SH-SY5Y (cell line): Measurements from ENCODE around the gene RAD23B.

Source experiments
- GATA2 ChIP-seq: IDR thresholded peaks from 2 replicates; pipeline ENCODE4 v1.6.1; 2011; ENCODE audit warnings: mild to moderate bottlenecking, low read depth, low read length
- GATA3 ChIP-seq: IDR thresholded peaks from 2 replicates; pipeline ENCODE4 v1.6.1; 2011; ENCODE audit warnings: low read depth, mild to moderate bottlenecking, low read length, moderate library complexity

DNA sequence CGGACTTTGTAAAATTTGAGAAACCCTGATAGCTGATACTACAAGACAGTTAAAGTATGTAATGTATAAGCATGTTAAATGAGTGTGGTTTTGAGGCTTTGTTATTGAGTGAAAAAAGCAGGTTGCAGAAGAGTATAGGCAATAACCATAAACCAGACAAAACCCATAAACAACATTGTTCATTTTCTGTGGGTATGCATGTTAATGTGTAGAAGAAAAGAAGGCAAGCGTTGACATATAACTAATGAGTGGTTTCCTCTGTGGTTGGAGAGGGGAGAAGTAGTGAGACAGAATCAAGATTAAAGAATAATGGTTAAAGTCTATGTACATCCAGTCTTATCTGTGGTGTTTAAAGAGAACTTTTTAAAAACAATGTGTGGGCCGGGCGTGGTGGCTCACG is 26.2 kb downstream of the RAD23B start:
- TF ChIP-seq GATA2: no peak
- TF ChIP-seq GATA3: no peak
